Activated B cell treated with CpG ODN at 0.5 μM for 24 hours (primary cell): ENCODE results near the gene NDUFAF5. TPM values are rescaled to one million over a fixed set of nuclear protein-coding genes. Genes with fewer than 3 reads are reported as not detected.

Experiments used
- ATAC-seq: fragments of 200-7000 bp; cut with Tn5 transposase; one replicate; pipeline ENCODE4 v1.10.0; 2021; ENCODE audit warnings: low read depth, mild to moderate bottlenecking, moderate library complexity
- CTCF ChIA-PET: fragments of 350-600 bp; sonication (Branson Sonifier 250); formaldehyde crosslinking; loops from one replicate; lab custom pipeline; 2021; ENCODE audit warnings: antibody characterized with exemption; lab: Charles Lee
- POLR2A ChIA-PET: fragments of 350-600 bp; sonication (Branson Sonifier 250); formaldehyde crosslinking; loops from one replicate; lab custom pipeline; 2021; ENCODE audit warnings: antibody characterized with exemption; lab: Charles Lee
- DNase-seq: peaks from one replicate; pipeline ENCODE4 v3.0.0; 2022
- H3K27ac Mint-ChIP-seq: one replicate; pipeline ENCODE4 v1.8.0; 2020; ENCODE audit warnings: mixed read lengths
- H3K27me3 Mint-ChIP-seq: one replicate; pipeline ENCODE4 v1.8.0; 2021; ENCODE audit warnings: mixed read lengths
- H3K36me3 Mint-ChIP-seq: one replicate; pipeline ENCODE4 v1.8.0; 2021; ENCODE audit warnings: low read depth, mixed read lengths
- H3K4me1 Mint-ChIP-seq: one replicate; pipeline ENCODE4 v1.8.0; 2021; ENCODE audit warnings: mixed read lengths
- H3K4me3 Mint-ChIP-seq: one replicate; pipeline ENCODE4 v1.8.0; 2020; ENCODE audit warnings: mild to moderate bottlenecking, mixed read lengths
- H3K9me3 Mint-ChIP-seq: one replicate; pipeline ENCODE4 v1.8.0; 2020; ENCODE audit warnings: mixed read lengths
- CTCF ChIP-seq: fragments of 200-600 bp; IDR thresholded peaks from one replicate; pipeline ENCODE4 v1.8.0; 2022; ENCODE audit warnings: antibody characterized with exemption, mild to moderate bottlenecking
- intact Hi-C: fragments of 100-400 bp; cut with micrococcal nuclease; formaldehyde crosslinking; loops from one replicate; pipeline ENCODE4 v1.15.1; 2024
- total RNA-seq: library from RNA; stranded (reverse); gene quantifications from 2 replicates; pipeline ENCODE4 v1.2.3, GENCODE V29; 2022

NDUFAF5 gene
- total RNA-seq, 1 donor from 2014 or later: 29.8 TPM

- H3K9me3 Mint-ChIP-seq: no peaks in the 10 kb centered on the region
- no peaks in the 10 kb centered on the region for H3K36me3 Mint-ChIP-seq
- DNase-seq: no peak
- H3K4me1 Mint-ChIP-seq: no peaks in the 10 kb centered on the region
- ChIA-PET POLR2A (no interaction called here), CTCF (no interaction called here)
- intact Hi-C loops: no loop called here
- no peak overlapping the region for H3K27ac Mint-ChIP-seq
- ATAC-seq: no peak
- H3K4me3 Mint-ChIP-seq: no peak overlapping the region
- TF ChIP-seq CTCF: no peak
- H3K27me3 Mint-ChIP-seq: peaks cover 3% of the 10 kb centered on the region
Observed at GRCh38 chr20:13844296-13844695, 59.5 kb downstream of the NDUFAF5 start.

- H3K36me3 Mint-ChIP-seq: no peaks in the 10 kb centered on the region
- H3K4me3 Mint-ChIP-seq: no peak overlapping the region
- H3K27me3 Mint-ChIP-seq: peaks cover 2% of the 10 kb centered on the region
- CTCF ChIA-PET: no interaction called here
- no peak for TF ChIP-seq CTCF
- intact Hi-C loops: no loop called here
- peaks cover 2% of the 10 kb centered on the region for H3K4me1 Mint-ChIP-seq
- POLR2A ChIA-PET: no interaction called here
- H3K9me3 Mint-ChIP-seq: no peaks in the 10 kb centered on the region
- DNase-seq (no peak), ATAC-seq (no peak)
- H3K27ac Mint-ChIP-seq: no peak overlapping the region
Observed at GRCh38 chr20:13851279-13851678, 66.5 kb downstream of the NDUFAF5 start.

- no peaks in the 10 kb centered on the region for H3K36me3 Mint-ChIP-seq
- CTCF ChIA-PET: no interaction called here
- TF ChIP-seq CTCF: no peak
- H3K4me3 Mint-ChIP-seq: no peak overlapping the region
- ATAC-seq: no peak
- DNase-seq: no peak
- H3K4me1 Mint-ChIP-seq: peaks cover 2% of the 10 kb centered on the region
- intact Hi-C loops: no loop called here
- H3K27ac Mint-ChIP-seq: no peak overlapping the region
- H3K9me3 Mint-ChIP-seq: no peaks in the 10 kb centered on the region
- POLR2A ChIA-PET: no interaction called here
- H3K27me3 Mint-ChIP-seq: peaks cover 2% of the 10 kb centered on the region
Observed at GRCh38 chr20:13852306-13852705, 67.5 kb downstream of the NDUFAF5 start.

- no peak for TF ChIP-seq CTCF
- no peak overlapping the region for H3K27ac Mint-ChIP-seq
- H3K4me1 Mint-ChIP-seq: peaks cover 2% of the 10 kb centered on the region
- no peaks in the 10 kb centered on the region for H3K9me3 Mint-ChIP-seq
- no peak for ATAC-seq
- CTCF ChIA-PET: no interaction called here
- intact Hi-C loops: no loop called here
- POLR2A ChIA-PET: no interaction called here
- no peaks in the 10 kb centered on the region for H3K36me3 Mint-ChIP-seq
- no peak overlapping the region for H3K4me3 Mint-ChIP-seq
- H3K27me3 Mint-ChIP-seq: peaks cover 2% of the 10 kb centered on the region
- DNase-seq: no peak
Observed at GRCh38 chr20:13855613-13856012, 70.8 kb downstream of the NDUFAF5 start.

- intact Hi-C loops: no loop called here
- DNase-seq: no peak
- ATAC-seq: no peak
- POLR2A ChIA-PET: no interaction called here
- no peak overlapping the region for H3K27ac Mint-ChIP-seq
- H3K36me3 Mint-ChIP-seq: no peaks in the 10 kb centered on the region
- peaks cover 2% of the 10 kb centered on the region for H3K4me1 Mint-ChIP-seq
- peaks cover 6% of the 10 kb centered on the region for H3K27me3 Mint-ChIP-seq
- H3K4me3 Mint-ChIP-seq: no peak overlapping the region
- TF ChIP-seq CTCF: no peak
- H3K9me3 Mint-ChIP-seq: no peaks in the 10 kb centered on the region
- CTCF ChIA-PET: no interaction called here
Observed at GRCh38 chr20:13856354-13856753, 71.5 kb downstream of the NDUFAF5 start.
